Measurements from ENCODE around the gene CD300LG. TPM values are rescaled to one million over a fixed set of nuclear protein-coding genes. Genes with fewer than 3 reads are reported as not detected.

The CD300LG gene
- total and polyA plus RNA-seq, 2 experiments from 2014 or later, result not detected

- TF ChIP-seq EZH2 (IDR thresholded peaks at IDR 0.05; ENCODE audit: low read depth, unreplicated experiment) (no peak), STAT1 (IDR thresholded peaks at IDR 0.05; ENCODE audit: unreplicated experiment) (no peak), EZH2phosphoT487 (IDR thresholded peaks at IDR 0.05; ENCODE audit: unreplicated experiment) (no peak), NANOG (IDR thresholded peaks at IDR 0.05; ENCODE audit: borderline replicate concordance) (no peak), CREB1 (CRISPR knock-in tag; IDR thresholded peaks at IDR 0.05; ENCODE audit: low read depth) (no peak)
- TF ChIP-seq, protein P1, sequence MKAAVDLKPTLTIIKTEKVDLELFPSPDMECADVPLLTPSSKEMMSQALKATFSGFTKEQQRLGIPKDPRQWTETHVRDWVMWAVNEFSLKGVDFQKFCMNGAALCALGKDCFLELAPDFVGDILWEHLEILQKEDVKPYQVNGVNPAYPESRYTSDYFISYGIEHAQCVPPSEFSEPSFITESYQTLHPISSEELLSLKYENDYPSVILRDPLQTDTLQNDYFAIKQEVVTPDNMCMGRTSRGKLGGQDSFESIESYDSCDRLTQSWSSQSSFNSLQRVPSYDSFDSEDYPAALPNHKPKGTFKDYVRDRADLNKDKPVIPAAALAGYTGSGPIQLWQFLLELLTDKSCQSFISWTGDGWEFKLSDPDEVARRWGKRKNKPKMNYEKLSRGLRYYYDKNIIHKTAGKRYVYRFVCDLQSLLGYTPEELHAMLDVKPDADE (IDR thresholded peaks at IDR 0.05), result no peak
These were observed 26.8 kb downstream of the CD300LG start (continued) for GRCh38 chr17:43873815-43874214.

DNA sequence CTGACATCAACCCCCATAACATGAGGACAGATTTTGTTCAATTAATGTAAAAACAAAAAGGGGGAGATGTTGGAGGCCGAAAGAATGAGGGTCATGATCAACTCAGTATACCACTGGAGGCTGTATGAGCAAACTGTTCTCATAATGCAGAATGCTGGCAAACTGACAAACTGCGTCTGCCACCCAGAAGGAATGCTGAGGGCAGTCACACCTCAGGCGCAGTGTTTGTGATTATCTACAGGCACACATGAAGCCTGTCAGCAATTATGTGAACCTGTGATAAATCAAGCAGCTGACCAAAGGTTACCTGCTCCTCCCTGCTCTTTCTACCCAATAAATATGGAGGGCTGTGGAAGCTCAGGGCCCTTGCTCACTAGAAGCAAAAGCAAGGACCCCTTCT lies 27.3 kb downstream of the CD300LG start:
- no peak overlapping the region for H3K4me2 ChIP-seq
- H3K27ac Mint-ChIP-seq, result no peak overlapping the region
- no peaks in the 10 kb centered on the region for H3K79me2 ChIP-seq (replicated peaks; ENCODE audit: insufficient read depth)
- H3K4me3 ChIP-seq, result no peak overlapping the region
- no peaks in the 10 kb centered on the region for H3K36me3 ChIP-seq (ENCODE audit: insufficient read depth)
- H3K4me3 Mint-ChIP-seq, result no peak overlapping the region
- H3K9me2 ChIP-seq (ENCODE audit: insufficient read depth), result no peaks in the 10 kb centered on the region
- no peaks in the 10 kb centered on the region for H3K27me3 ChIP-seq (ENCODE audit: insufficient read depth)
- no peak overlapping the region for H2AFZ ChIP-seq
- H3F3A ChIP-seq (replicated peaks; ENCODE audit: low read depth), result no peaks in the 10 kb centered on the region
- no peaks in the 10 kb centered on the region for H4K20me1 ChIP-seq (replicated peaks; ENCODE audit: insufficient read depth)
- peaks cover 3% of the 10 kb centered on the region for H3K27me3 Mint-ChIP-seq (ENCODE audit: insufficient read depth, low read depth, poor library complexity)
- TF ChIP-seq POLR2AphosphoS5 (IDR thresholded peaks at IDR 0.05; ENCODE audit: low read depth) (no peak), JUNB (IDR thresholded peaks at IDR 0.05; ENCODE audit: unreplicated experiment) (no peak), STAT1 (IDR thresholded peaks at IDR 0.05; ENCODE audit: unreplicated experiment) (no peak), EZH2phosphoT487 (IDR thresholded peaks at IDR 0.05; ENCODE audit: unreplicated experiment) (no peak), EZH2 (IDR thresholded peaks at IDR 0.05; ENCODE audit: low read depth, unreplicated experiment) (no peak), ZNF114 (CRISPR knock-in tag; IDR thresholded peaks at IDR 0.05) (no peak)
- TF ChIP-seq, protein P2, sequence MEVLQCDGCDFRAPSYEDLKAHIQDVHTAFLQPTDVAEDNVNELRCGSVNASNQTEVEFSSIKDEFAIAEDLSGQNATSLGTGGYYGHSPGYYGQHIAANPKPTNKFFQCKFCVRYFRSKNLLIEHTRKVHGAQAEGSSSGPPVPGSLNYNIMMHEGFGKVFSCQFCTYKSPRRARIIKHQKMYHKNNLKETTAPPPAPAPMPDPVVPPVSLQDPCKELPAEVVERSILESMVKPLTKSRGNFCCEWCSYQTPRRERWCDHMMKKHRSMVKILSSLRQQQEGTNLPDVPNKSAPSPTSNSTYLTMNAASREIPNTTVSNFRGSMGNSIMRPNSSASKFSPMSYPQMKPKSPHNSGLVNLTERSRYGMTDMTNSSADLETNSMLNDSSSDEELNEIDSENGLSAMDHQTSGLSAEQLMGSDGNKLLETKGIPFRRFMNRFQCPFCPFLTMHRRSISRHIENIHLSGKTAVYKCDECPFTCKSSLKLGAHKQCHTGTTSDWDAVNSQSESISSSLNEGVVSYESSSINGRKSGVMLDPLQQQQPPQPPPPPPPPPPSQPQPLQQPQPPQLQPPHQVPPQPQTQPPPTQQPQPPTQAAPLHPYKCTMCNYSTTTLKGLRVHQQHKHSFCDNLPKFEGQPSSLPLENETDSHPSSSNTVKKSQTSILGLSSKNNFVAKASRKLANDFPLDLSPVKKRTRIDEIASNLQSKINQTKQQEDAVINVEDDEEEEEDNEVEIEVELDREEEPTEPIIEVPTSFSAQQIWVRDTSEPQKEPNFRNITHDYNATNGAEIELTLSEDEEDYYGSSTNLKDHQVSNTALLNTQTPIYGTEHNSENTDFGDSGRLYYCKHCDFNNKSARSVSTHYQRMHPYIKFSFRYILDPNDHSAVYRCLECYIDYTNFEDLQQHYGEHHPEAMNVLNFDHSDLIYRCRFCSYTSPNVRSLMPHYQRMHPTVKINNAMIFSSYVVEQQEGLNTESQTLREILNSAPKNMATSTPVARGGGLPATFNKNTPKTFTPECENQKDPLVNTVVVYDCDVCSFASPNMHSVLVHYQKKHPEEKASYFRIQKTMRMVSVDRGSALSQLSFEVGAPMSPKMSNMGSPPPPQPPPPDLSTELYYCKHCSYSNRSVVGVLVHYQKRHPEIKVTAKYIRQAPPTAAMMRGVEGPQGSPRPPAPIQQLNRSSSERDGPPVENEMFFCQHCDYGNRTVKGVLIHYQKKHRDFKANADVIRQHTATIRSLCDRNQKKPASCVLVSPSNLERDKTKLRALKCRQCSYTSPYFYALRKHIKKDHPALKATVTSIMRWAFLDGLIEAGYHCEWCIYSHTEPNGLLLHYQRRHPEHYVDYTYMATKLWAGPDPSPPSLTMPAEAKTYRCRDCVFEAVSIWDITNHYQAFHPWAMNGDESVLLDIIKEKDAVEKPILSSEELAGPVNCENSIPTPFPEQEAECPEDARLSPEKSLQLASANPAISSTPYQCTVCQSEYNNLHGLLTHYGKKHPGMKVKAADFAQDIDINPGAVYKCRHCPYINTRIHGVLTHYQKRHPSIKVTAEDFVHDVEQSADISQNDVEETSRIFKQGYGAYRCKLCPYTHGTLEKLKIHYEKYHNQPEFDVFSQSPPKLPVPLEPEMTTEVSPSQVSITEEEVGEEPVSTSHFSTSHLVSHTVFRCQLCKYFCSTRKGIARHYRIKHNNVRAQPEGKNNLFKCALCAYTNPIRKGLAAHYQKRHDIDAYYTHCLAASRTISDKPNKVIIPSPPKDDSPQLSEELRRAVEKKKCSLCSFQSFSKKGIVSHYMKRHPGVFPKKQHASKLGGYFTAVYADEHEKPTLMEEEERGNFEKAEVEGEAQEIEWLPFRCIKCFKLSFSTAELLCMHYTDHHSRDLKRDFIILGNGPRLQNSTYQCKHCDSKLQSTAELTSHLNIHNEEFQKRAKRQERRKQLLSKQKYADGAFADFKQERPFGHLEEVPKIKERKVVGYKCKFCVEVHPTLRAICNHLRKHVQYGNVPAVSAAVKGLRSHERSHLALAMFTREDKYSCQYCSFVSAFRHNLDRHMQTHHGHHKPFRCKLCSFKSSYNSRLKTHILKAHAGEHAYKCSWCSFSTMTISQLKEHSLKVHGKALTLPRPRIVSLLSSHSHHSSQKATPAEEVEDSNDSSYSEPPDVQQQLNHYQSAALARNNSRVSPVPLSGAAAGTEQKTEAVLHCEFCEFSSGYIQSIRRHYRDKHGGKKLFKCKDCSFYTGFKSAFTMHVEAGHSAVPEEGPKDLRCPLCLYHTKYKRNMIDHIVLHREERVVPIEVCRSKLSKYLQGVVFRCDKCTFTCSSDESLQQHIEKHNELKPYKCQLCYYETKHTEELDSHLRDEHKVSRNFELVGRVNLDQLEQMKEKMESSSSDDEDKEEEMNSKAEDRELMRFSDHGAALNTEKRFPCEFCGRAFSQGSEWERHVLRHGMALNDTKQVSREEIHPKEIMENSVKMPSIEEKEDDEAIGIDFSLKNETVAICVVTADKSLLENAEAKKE (CRISPR knock-in tag; IDR thresholded peaks at IDR 0.05), result no peak
- TF ChIP-seq, protein P1 (IDR thresholded peaks at IDR 0.05), result no peak
- TF ChIP-seq, protein P3, sequence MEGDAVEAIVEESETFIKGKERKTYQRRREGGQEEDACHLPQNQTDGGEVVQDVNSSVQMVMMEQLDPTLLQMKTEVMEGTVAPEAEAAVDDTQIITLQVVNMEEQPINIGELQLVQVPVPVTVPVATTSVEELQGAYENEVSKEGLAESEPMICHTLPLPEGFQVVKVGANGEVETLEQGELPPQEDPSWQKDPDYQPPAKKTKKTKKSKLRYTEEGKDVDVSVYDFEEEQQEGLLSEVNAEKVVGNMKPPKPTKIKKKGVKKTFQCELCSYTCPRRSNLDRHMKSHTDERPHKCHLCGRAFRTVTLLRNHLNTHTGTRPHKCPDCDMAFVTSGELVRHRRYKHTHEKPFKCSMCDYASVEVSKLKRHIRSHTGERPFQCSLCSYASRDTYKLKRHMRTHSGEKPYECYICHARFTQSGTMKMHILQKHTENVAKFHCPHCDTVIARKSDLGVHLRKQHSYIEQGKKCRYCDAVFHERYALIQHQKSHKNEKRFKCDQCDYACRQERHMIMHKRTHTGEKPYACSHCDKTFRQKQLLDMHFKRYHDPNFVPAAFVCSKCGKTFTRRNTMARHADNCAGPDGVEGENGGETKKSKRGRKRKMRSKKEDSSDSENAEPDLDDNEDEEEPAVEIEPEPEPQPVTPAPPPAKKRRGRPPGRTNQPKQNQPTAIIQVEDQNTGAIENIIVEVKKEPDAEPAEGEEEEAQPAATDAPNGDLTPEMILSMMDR (conservative IDR thresholded peaks at IDR 0.05; ENCODE audit: low read depth in 2 of 2), result no peak
- ATAC-seq (no peak), DNase-seq (ENCODE audit: low spot score) (no peak)
- 0 out of 3 replicates have a peak, but pooled peaks cover under 1% of the 10 kb centered on the region for H3K36me3 Mint-ChIP-seq (ENCODE audit: low read depth)
- no peak overlapping the region for H3K27ac ChIP-seq (ENCODE audit: low read depth)
- H3K4me1 ChIP-seq (ENCODE audit: insufficient read depth), result peaks cover 7% of the 10 kb centered on the region; the same call in 1 of the 2 replicates
- no peaks in the 10 kb centered on the region for H3K9me3 Mint-ChIP-seq
- H3K4me1 Mint-ChIP-seq, result peaks cover 9% of the 10 kb centered on the region

Measured in GM23338 (cell line).